Ovary (tissue), 10 donors: ENCODE data around the gene TRIM42. TPM values are rescaled to one million over a fixed set of nuclear protein-coding genes. Genes with fewer than 3 reads are reported as not detected.

Experiments used
- DNase-seq, 5 donors: peaks; one replicate each; pipeline ENCODE4 v3.0.0-alpha.2; 2019 to 2020
- H3K27ac ChIP-seq, 2 donors: fragments of 200-600 bp; one replicate each; pipeline versions ENCODE4 v1.5.1 to v1.8.0; 2019 to 2022
- H3K27me3 ChIP-seq: fragments of 200-600 bp; one replicate; pipeline ENCODE4 v1.8.0; 2022
- H3K36me3 ChIP-seq: fragments of 200-600 bp; sonication (generic); one replicate; pipeline ENCODE4 v1.5.1; 2019
- H3K4me1 ChIP-seq: one replicate; pipeline ENCODE4 v1.8.1; 2013; ENCODE audit warnings: mild to moderate bottlenecking, moderate library complexity; ENCODE audit not compliant: insufficient read depth
- H3K4me3 ChIP-seq: fragments of 200-600 bp; sonication (generic); one replicate; pipeline ENCODE4 v1.5.1; 2017
- H3K9me3 ChIP-seq, 2 donors: fragments of 200-600 bp in 1 of 2; sonication (generic) in 1 of 2; one replicate each; pipeline versions ENCODE4 v1.5.1 to v1.8.1; 2013 to 2019; ENCODE audit warnings: mild to moderate bottlenecking in 1 of 2, moderate library complexity in 1 of 2
- CTCF ChIP-seq, 3 donors: fragments of 450-650 bp in 2 of 3; fragments of 200-600 bp in 1 of 3; IDR thresholded peaks; one replicate each; pipeline versions ENCODE4 v1.5.1 to v1.8.0; 2016 to 2022; ENCODE audit warnings: antibody characterized with exemption in 3 of 3, mild to moderate bottlenecking in 1 of 3
- EP300 ChIP-seq: sonication (generic); formaldehyde crosslinking; IDR thresholded peaks from one replicate; pipeline ENCODE4 v1.6.1; 2017; ENCODE audit warnings: antibody characterized with exemption
- POLR2A ChIP-seq: fragments of 450-650 bp; IDR thresholded peaks from one replicate; pipeline ENCODE4 v1.6.1; 2017; ENCODE audit warnings: antibody characterized with exemption, mild to moderate bottlenecking, moderate library complexity
- WGBS, 3 donors: extraction: QIAGEN DNeasy Blood & Tissue Kit in 1 of 3; methylation state at CpG; one replicate each; pipeline versions ENCODE4 v1.1.5 to v1.1.7; 2013 to 2017; 5-methylcytosine and 5-hydroxymethylcytosine counted together
- intact Hi-C, 4 donors: fragments of 100-400 bp; cut with DNase I; formaldehyde crosslinking; loops; one replicate each; pipeline versions ENCODE4 v1.11.0 to v1.15.1; 2022 to 2023
- long read RNA-seq, 3 donors: library from polyadenylated mRNA in 2 of 3; unstranded in 2 of 3; transcript quantifications; one replicate each; pipeline ENCODE4 v2.0.0 and lab custom pipeline, GENCODE V29; 2021 to 2026
- polyA plus RNA-seq, 2 donors: library from polyadenylated mRNA; stranded (reverse); fragments of 200-250 nt in 1 of 2; fragments of 350-450 nt in 1 of 2; fragmentation: Illumina TruSeq in 1 of 2; extraction: RNeasy Lipid Tissue Mini Kit (QIAGEN cat#74804) in 1 of 2; gene quantifications; one replicate each; pipeline ENCODE4 v1.2.3, GENCODE V29; 2013 to 2014
- total RNA-seq, 7 donors: library from RNA; depleted of rRNA in 2 of 7; stranded (reverse); fragments of >200 nt in 2 of 7; fragmentation: NEBNext Ultra II Directional in 3 of 7; extraction: Animal tissue kit (Norgen Biotek cat#: 25700) in 3 of 7; gene quantifications; one replicate each; pipeline versions ENCODE4 v1.1.0 to v1.2.4, GENCODE V29; 2016 to 2023
- donor health status: DM: no; HTN: no; CAD: no; lungs with moderate emphysema.
- donor health status: DM: no; HTN: no; CAD: no.
- donor health status: Bipolar disorder and iron deficiency.
- donor health status: DM: yes; HTN: yes; CAD: no.
- donor health status: DM: no; HTN: no; CAD: no.
- donor health status: DM: yes; HTN: yes; CAD: no.

TRIM42 gene
- total RNA-seq (not detected), polyA plus RNA-seq (not detected)
- long read RNA-seq, donor 1 = 0 reads
- long read RNA-seq, donor 2 = 0 reads
- long read RNA-seq, donor 3 = 0 reads

- Histone ChIP-seq H3K27ac (no peak within 1 kb of the TSS), H3K4me1 (no peaks in the 10 kb centered on the region), H3K36me3 (no peaks in the 10 kb centered on the region), H3K9me3 (no peaks in the 10 kb centered on the region), H3K27me3 (no peaks in the 10 kb centered on the region), H3K4me3 (no peak within 1 kb of the TSS)
- no peak for TF ChIP-seq EP300
- TF ChIP-seq POLR2A = no peak
- TF ChIP-seq CTCF (IDR thresholded peaks at IDR 0.05) = no peak
- 93 to 97% (median 96%) methylated on average over 2 of the region's 2 CpGs for WGBS, 3 donors
- intact Hi-C loops = no loop called here
- no peak for DNase-seq
These were observed at the start of gene TRIM42 for GRCh38 chr3:140677764-140678163. TSS of gene TRIM42 (plus strand) at chr3:140678064. CDS start at chr3:140678230, 166 bp downstream.

GRCh38 chr3:140628606-140629005 lies 49.3 kb upstream of the TRIM42 start:
- H3K9me3 ChIP-seq = no peaks in the 10 kb centered on the region
- no peak overlapping the region for H3K4me3 ChIP-seq
- no peaks in the 10 kb centered on the region for H3K4me1 ChIP-seq
- H3K27me3 ChIP-seq = no peaks in the 10 kb centered on the region
- no peak for DNase-seq
- no peak for TF ChIP-seq POLR2A
- no peak for TF ChIP-seq EP300
- TF ChIP-seq CTCF (IDR thresholded peaks at IDR 0.05) = no peak
- H3K36me3 ChIP-seq = no peaks in the 10 kb centered on the region
- H3K27ac ChIP-seq = no peak overlapping the region
- WGBS, 3 donors = 59 to 66% (median 61%) methylated on average over 4 of the region's 4 CpGs
- intact Hi-C loops = no loop called here

- intact Hi-C loops = no loop called here
- H3K36me3 ChIP-seq = no peaks in the 10 kb centered on the region
- 64 to 70% (median 67%) methylated on average over 3 of the region's 3 CpGs for WGBS, 3 donors
- no peak overlapping the region for H3K4me3 ChIP-seq
- H3K9me3 ChIP-seq = no peaks in the 10 kb centered on the region
- no peaks in the 10 kb centered on the region for H3K4me1 ChIP-seq
- no peaks in the 10 kb centered on the region for H3K27me3 ChIP-seq
- TF ChIP-seq POLR2A (no peak), EP300 (no peak), CTCF (IDR thresholded peaks at IDR 0.05) (no peak)
- H3K27ac ChIP-seq = no peak overlapping the region
- DNase-seq = no peak
These were observed 48.3 kb upstream of the TRIM42 start for GRCh38 chr3:140629357-140630137.

GRCh38 chr3:140630366-140630765 lies 47.5 kb upstream of the TRIM42 start:
- Histone ChIP-seq H3K27me3 (no peaks in the 10 kb centered on the region), H3K36me3 (no peaks in the 10 kb centered on the region), H3K4me3 (no peak overlapping the region), H3K9me3 (no peaks in the 10 kb centered on the region), H3K27ac (no peak overlapping the region), H3K4me1 (no peaks in the 10 kb centered on the region)
- TF ChIP-seq EP300 (no peak), POLR2A (no peak), CTCF (IDR thresholded peaks at IDR 0.05) (no peak)
- 87 to 92% (median 91%) methylated on average over 5 of the region's 5 CpGs for WGBS, 3 donors
- no peak for DNase-seq
- intact Hi-C loops = no loop called here
